ENCODE data around the gene PKDCC. TPM values are rescaled to one million over a fixed set of nuclear protein-coding genes. Genes with fewer than 3 reads are reported as not detected.

PKDCC gene
- total and polyA plus RNA-seq, 2 of the 8 experiments (the other 6 are each of a cell fraction or from before 2014, with no cell fraction given): 49.9 to 80.1 TPM

- peak overlapping the region; percentile 88 for H2AK5ac ChIP-seq (ENCODE audit: low read depth, low read length)
- DNase-seq (ENCODE audit: low read depth in 1 of 2, low spot score in 2 of 2): peak in 1 of 2 experiments; percentile 70
- peak overlapping the region; percentile 8 for H3K56ac ChIP-seq (replicated peaks; ENCODE audit: insufficient read length, low read depth, low read length)
- POLR2A ChIA-PET (ENCODE audit: partially characterized antibody): interaction anchor here (0.5 to 6.0 kb wide), 26 partner anchors 8 to 180 kb away, joined by 3 to 46 read pairs (median 4); no protein-coding TSS in a partner anchor
- H4K20me1 ChIP-seq (replicated peaks in 1 of 2; ENCODE audit: control insufficient read depth in 1 of 2, insufficient read depth in 2 of 2, low read length in 2 of 2): peaks cover 0 to 8% of the 10 kb centered on the region in 2 experiments
- peak; percentile 62 for FAIRE-seq
- peak overlapping the region; percentile 86 for H3K27ac ChIP-seq (ENCODE audit: low read depth, low read length)
- H3K18ac ChIP-seq (ENCODE audit: extremely low read depth, low read length): peak overlapping the region; percentile 96
- H2BK12ac ChIP-seq (ENCODE audit: low read depth, low read length): peak overlapping the region; percentile 97
- H4K91ac ChIP-seq (replicated peaks; ENCODE audit: insufficient read length, low read length): peak overlapping the region; percentile 71
- H3K27me3 ChIP-seq (replicated peaks in 1 of 4; ENCODE audit: control insufficient read depth in 3 of 4, extremely low read depth in 1 of 4, insufficient read depth in 3 of 4, low read length in 3 of 4): peaks cover 0 to 12% (median 10%) of the 10 kb centered on the region in 4 experiments; a peak in 5 of 7 replicates
- H4K8ac ChIP-seq (ENCODE audit: extremely low read depth, insufficient read depth, low read length): peak overlapping the region; percentile 96; the same call in 1 of the 2 replicates
- no peak overlapping the region for H3K23ac ChIP-seq (ENCODE audit: insufficient read length)
- no peaks in the 10 kb centered on the region for H3K9me3 ChIP-seq (ENCODE audit: insufficient read depth in 2 of 2, low read depth in 1 of 2, low read length in 1 of 2)
- H4K5ac ChIP-seq (ENCODE audit: insufficient read length, low read depth, low read length): peak overlapping the region; percentile 10
- H3K14ac ChIP-seq (ENCODE audit: insufficient read length): no peak overlapping the region
- peaks cover 4 to 29% of the 10 kb centered on the region in 2 experiments; a peak in 3 of 4 replicates for H3K79me2 ChIP-seq (ENCODE audit: control insufficient read depth in 1 of 2, insufficient read depth in 2 of 2, low read length in 2 of 2)
- no peak overlapping the region; the same call in 1 of the 2 replicates for H2AFZ ChIP-seq (ENCODE audit: low read length)
- H2BK5ac ChIP-seq (ENCODE audit: low read depth, low read length): peak overlapping the region; percentile 95
- peaks cover 26% of the 10 kb centered on the region for H3K23me2 ChIP-seq (ENCODE audit: low read depth, low read length)
- H3K36me3 ChIP-seq (ENCODE audit: control insufficient read depth in 2 of 4, insufficient read depth in 4 of 4, low read length in 3 of 4): peaks cover 0 to 21% (median 0%) of the 10 kb centered on the region in 4 experiments; a peak in 3 of 8 replicates
- peak overlapping the region; percentile 71 to 95 (median 76) for H3K4me3 ChIP-seq (ENCODE audit: extremely low read depth in 1 of 4, insufficient read depth in 2 of 4, low read depth in 3 of 4, low read length in 4 of 4)
- peaks cover 14 to 46% (median 33%) of the 10 kb centered on the region in 4 experiments for H3K4me1 ChIP-seq (replicated peaks in 1 of 4; ENCODE audit: control insufficient read depth in 3 of 4, insufficient read depth in 4 of 4, low read length in 3 of 4)
- peak overlapping the region; percentile 71 to 81 (median 75) for H3K9ac ChIP-seq (replicated peaks in 1 of 4; ENCODE audit: extremely low read depth in 1 of 4, low read depth in 3 of 4, low read length in 3 of 4)
- H3K4ac ChIP-seq (replicated peaks; ENCODE audit: insufficient read length, low read depth, low read length): peak overlapping the region; percentile 30
- H3K4me2 ChIP-seq (ENCODE audit: insufficient read depth in 1 of 2, low read depth in 2 of 2, low read length in 2 of 2): peak overlapping the region; percentile 84 to 99
- no peak overlapping the region for H2BK120ac ChIP-seq (replicated peaks; ENCODE audit: low read depth, low read length)
- 2% methylated on average over 23 of the region's 39 CpGs; no CpG with 5 or more reads in 1 of the 2 experiments for WGBS, 2 experiments (ENCODE audit: extremely low coverage in 1 of 2, insufficient coverage in 1 of 2, insufficient read length in 1 of 2, insufficient replicate concordance in 2 of 2, low coverage in 1 of 2, low lambda C conversion rate in 2 of 2, missing lambda C conversion rate in 1 of 2)
- CTCF ChIA-PET (ENCODE audit: partially characterized antibody): interaction anchor here (0.7 to 12.6 kb wide), 17 partner anchors 7 to 193 kb away, joined by 3 to 177 read pairs (median 4); no protein-coding TSS in a partner anchor
- H3K79me1 ChIP-seq (ENCODE audit: low read depth, low read length): peaks cover 9% of the 10 kb centered on the region; the same call in 1 of the 2 replicates
- H2BK15ac ChIP-seq (ENCODE audit: low read length): no peak overlapping the region
- peak overlapping the region; percentile 80; the same call in 1 of the 2 replicates for H2BK20ac ChIP-seq (ENCODE audit: low read length)
- TF ChIP-seq RAD21 (IDR thresholded peaks at IDR 0.05 in 1 of 2, conservative IDR thresholded peaks at IDR 0.05 in 1 of 2; ENCODE audit: low read depth in 2 of 2, low read length in 2 of 2) (0 out of 4 replicates have a peak, but pooled peaks have one; percentile 0 to 8), EP300 (IDR thresholded peaks at IDR 0.05; ENCODE audit: borderline replicate concordance in 1 of 2, low read depth in 2 of 2, low read length in 2 of 2) (peak in 1 of 2 experiments; percentile 66; a peak in 1 of 3 replicates), SIRT6 (IDR thresholded peaks at IDR 0.05; ENCODE audit: low read length) (no peak), RBBP5 (IDR thresholded peaks at IDR 0.05; ENCODE audit: borderline replicate concordance, low read depth, low read length) (0 out of 2 replicates have a peak, but pooled peaks have one; percentile 36), GABPA (IDR thresholded peaks at IDR 0.05; ENCODE audit: borderline replicate concordance, insufficient read depth, low read length) (no peak), CBX8 (IDR thresholded peaks at IDR 0.05; ENCODE audit: borderline replicate concordance, low read depth, low read length) (no peak), TEAD4 (IDR thresholded peaks at IDR 0.05; ENCODE audit: low read depth, low read length) (peak; percentile 43; the same call in 1 of the 2 replicates), SP4 (IDR thresholded peaks at IDR 0.05; ENCODE audit: low read length) (no peak), MAX (IDR thresholded peaks at IDR 0.05) (peak; percentile 15; the same call in 1 of the 2 replicates), ZNF274 (IDR thresholded peaks at IDR 0.05; ENCODE audit: borderline replicate concordance, extremely low read depth, low read length) (no peak)
Measured at GRCh38 chr2:42046819-42047487, 868 bp upstream of the PKDCC start.
